ENCODE measurements around the gene IFI27L1. TPM values are rescaled to one million over a fixed set of nuclear protein-coding genes. Genes with fewer than 3 reads are reported as not detected.

Gene IFI27L1
- polyA plus RNA-seq, 3 donors: 2.1 to 3.1 (median 2.2) TPM

GRCh38 chr14:94045101-94045500 is 36.0 kb upstream of the IFI27L1 start:
- Histone ChIP-seq H3K9me3 (replicated peaks in 1 of 2; ENCODE audit: control insufficient read depth in 1 of 2, insufficient read depth in 1 of 2, low read length in 2 of 2) (no peaks in the 10 kb centered on the region), H3K36me3 (replicated peaks in 1 of 2; ENCODE audit: control insufficient read depth in 1 of 2, insufficient read depth in 2 of 2, low read length in 2 of 2) (peaks cover 42 to 65% of the 10 kb centered on the region in 2 donors), H3K27ac (ENCODE audit: low read depth in 1 of 2, low read length in 2 of 2) (no peak overlapping the region), H3K79me2 (ENCODE audit: insufficient read depth, low read length) (no peaks in the 10 kb centered on the region), H3K9ac (ENCODE audit: insufficient read depth, low read length, poor library complexity, severe bottlenecking) (no peak overlapping the region), H3K4me1 (ENCODE audit: control insufficient read depth in 1 of 2, insufficient read depth in 2 of 2, low read length in 2 of 2) (no peaks in the 10 kb centered on the region), H3K4me3 (replicated peaks in 1 of 3; ENCODE audit: low read depth in 2 of 3, low read length in 3 of 3) (no peak overlapping the region), H2AFZ (ENCODE audit: insufficient read depth, low read depth, low read length, poor library complexity, severe bottlenecking) (no peak overlapping the region), H3K4me2 (replicated peaks; ENCODE audit: extremely low read depth, low read length, poor library complexity, severe bottlenecking) (no peak overlapping the region), H3K27me3 (ENCODE audit: control insufficient read depth in 2 of 2, insufficient read depth in 2 of 2, low read length in 2 of 2) (no peaks in the 10 kb centered on the region), H4K20me1 (ENCODE audit: insufficient read depth, low read length) (no peaks in the 10 kb centered on the region)
- no peaks in the 10 kb centered on the region for H3K9me3 Mint-ChIP-seq
- TF ChIP-seq, protein P1, sequence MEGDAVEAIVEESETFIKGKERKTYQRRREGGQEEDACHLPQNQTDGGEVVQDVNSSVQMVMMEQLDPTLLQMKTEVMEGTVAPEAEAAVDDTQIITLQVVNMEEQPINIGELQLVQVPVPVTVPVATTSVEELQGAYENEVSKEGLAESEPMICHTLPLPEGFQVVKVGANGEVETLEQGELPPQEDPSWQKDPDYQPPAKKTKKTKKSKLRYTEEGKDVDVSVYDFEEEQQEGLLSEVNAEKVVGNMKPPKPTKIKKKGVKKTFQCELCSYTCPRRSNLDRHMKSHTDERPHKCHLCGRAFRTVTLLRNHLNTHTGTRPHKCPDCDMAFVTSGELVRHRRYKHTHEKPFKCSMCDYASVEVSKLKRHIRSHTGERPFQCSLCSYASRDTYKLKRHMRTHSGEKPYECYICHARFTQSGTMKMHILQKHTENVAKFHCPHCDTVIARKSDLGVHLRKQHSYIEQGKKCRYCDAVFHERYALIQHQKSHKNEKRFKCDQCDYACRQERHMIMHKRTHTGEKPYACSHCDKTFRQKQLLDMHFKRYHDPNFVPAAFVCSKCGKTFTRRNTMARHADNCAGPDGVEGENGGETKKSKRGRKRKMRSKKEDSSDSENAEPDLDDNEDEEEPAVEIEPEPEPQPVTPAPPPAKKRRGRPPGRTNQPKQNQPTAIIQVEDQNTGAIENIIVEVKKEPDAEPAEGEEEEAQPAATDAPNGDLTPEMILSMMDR (IDR thresholded peaks at IDR 0.05): no peak
- H3K27ac Mint-ChIP-seq: peak overlapping the region in 1 of 7 donors; percentile 64
- intact Hi-C loops (cut with micrococcal nuclease): no loop called here
- WGBS (ENCODE audit: insufficient coverage): 100% methylated on average over 3 of the region's 8 CpGs
- DNase-seq: no peak
- H3K4me3 Mint-ChIP-seq: no peak overlapping the region
- H3K27me3 Mint-ChIP-seq (ENCODE audit: low read depth in 3 of 3): peaks cover 0 to 1% (median 0%) of the 10 kb centered on the region in 3 donors
- H3K36me3 Mint-ChIP-seq: peaks cover 53 to 64% of the 10 kb centered on the region in 2 donors
- H3K4me1 Mint-ChIP-seq: no peaks in the 10 kb centered on the region

GRCh38 chr14:94045563-94046345 is 35.4 kb upstream of the IFI27L1 start:
- H3K4me1 ChIP-seq (ENCODE audit: control insufficient read depth in 1 of 2, insufficient read depth in 2 of 2, low read length in 2 of 2): no peaks in the 10 kb centered on the region
- peak overlapping the region in 3 of 7 donors; percentile 27 to 65 (median 40) for H3K27ac Mint-ChIP-seq
- intact Hi-C loops (cut with micrococcal nuclease): no loop called here

More at GRCh38 chr14:94045563-94046345, 35.4 kb upstream of the IFI27L1 start:
- Histone ChIP-seq H3K27me3 (ENCODE audit: control insufficient read depth in 2 of 2, insufficient read depth in 2 of 2, low read length in 2 of 2) (no peaks in the 10 kb centered on the region), H3K36me3 (replicated peaks in 1 of 2; ENCODE audit: control insufficient read depth in 1 of 2, insufficient read depth in 2 of 2, low read length in 2 of 2) (peaks cover 48 to 72% of the 10 kb centered on the region in 2 donors), H3K79me2 (ENCODE audit: insufficient read depth, low read length) (no peaks in the 10 kb centered on the region), H3K9me3 (replicated peaks in 1 of 2; ENCODE audit: control insufficient read depth in 1 of 2, insufficient read depth in 1 of 2, low read length in 2 of 2) (no peaks in the 10 kb centered on the region), H3K4me3 (replicated peaks in 1 of 3; ENCODE audit: low read depth in 2 of 3, low read length in 3 of 3) (no peak overlapping the region), H4K20me1 (ENCODE audit: insufficient read depth, low read length) (no peaks in the 10 kb centered on the region), H2AFZ (ENCODE audit: insufficient read depth, low read depth, low read length, poor library complexity, severe bottlenecking) (no peak overlapping the region), H3K9ac (ENCODE audit: insufficient read depth, low read length, poor library complexity, severe bottlenecking) (no peak overlapping the region), H3K4me2 (replicated peaks; ENCODE audit: extremely low read depth, low read length, poor library complexity, severe bottlenecking) (no peak overlapping the region), H3K27ac (ENCODE audit: low read depth in 1 of 2, low read length in 2 of 2) (no peak overlapping the region)
- peaks cover 0 to 1% (median 0%) of the 10 kb centered on the region in 3 donors for H3K27me3 Mint-ChIP-seq (ENCODE audit: low read depth in 3 of 3)
- no peaks in the 10 kb centered on the region for H3K9me3 Mint-ChIP-seq
- no peaks in the 10 kb centered on the region for H3K4me1 Mint-ChIP-seq
- H3K36me3 Mint-ChIP-seq: peaks cover 60 to 70% of the 10 kb centered on the region in 2 donors
- TF ChIP-seq, protein P1 (IDR thresholded peaks at IDR 0.05): no peak
- WGBS (ENCODE audit: insufficient coverage): 92% methylated on average over 18 of the region's 19 CpGs
- no peak for DNase-seq
- H3K4me3 Mint-ChIP-seq: no peak overlapping the region

Data from CD14-positive monocyte (primary cell).